ENCODE results near the gene OPCML. TPM values are rescaled to one million over a fixed set of nuclear protein-coding genes. Genes with fewer than 3 reads are reported as not detected.

OPCML gene
- total and polyA plus RNA-seq, 4 donors, result under 0.01 to 0.01 TPM; not detected in 2

DNA sequence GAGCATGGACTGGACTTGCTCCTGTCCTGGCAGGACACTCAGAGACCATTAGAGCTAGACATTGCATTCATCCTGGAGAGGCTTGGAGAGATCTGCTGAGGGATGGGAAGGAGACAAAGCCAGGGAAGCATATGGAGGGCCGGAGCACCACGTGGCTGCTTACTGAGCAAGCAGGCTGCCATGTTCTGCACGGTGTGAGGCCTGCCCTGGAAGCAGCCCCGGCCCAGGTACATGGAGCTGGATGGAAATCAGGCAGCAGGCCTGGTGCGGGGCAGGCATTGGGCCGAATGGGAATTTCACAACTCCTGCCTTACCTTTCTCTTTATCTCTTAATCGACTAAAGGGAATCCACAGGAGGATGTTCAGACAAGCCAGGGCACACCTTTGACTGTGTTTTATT, 371.5 kb downstream of the OPCML start (continued):
- TF ChIP-seq EGR1 (IDR thresholded peaks at IDR 0.05; ENCODE audit: low read depth in 2 of 2) (no peak), NR2F2 (IDR thresholded peaks at IDR 0.05) (no peak)
- TF ChIP-seq, protein P1, sequence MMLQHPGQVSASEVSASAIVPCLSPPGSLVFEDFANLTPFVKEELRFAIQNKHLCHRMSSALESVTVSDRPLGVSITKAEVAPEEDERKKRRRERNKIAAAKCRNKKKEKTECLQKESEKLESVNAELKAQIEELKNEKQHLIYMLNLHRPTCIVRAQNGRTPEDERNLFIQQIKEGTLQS (IDR thresholded peaks at IDR 0.05), result no peak

DNA sequence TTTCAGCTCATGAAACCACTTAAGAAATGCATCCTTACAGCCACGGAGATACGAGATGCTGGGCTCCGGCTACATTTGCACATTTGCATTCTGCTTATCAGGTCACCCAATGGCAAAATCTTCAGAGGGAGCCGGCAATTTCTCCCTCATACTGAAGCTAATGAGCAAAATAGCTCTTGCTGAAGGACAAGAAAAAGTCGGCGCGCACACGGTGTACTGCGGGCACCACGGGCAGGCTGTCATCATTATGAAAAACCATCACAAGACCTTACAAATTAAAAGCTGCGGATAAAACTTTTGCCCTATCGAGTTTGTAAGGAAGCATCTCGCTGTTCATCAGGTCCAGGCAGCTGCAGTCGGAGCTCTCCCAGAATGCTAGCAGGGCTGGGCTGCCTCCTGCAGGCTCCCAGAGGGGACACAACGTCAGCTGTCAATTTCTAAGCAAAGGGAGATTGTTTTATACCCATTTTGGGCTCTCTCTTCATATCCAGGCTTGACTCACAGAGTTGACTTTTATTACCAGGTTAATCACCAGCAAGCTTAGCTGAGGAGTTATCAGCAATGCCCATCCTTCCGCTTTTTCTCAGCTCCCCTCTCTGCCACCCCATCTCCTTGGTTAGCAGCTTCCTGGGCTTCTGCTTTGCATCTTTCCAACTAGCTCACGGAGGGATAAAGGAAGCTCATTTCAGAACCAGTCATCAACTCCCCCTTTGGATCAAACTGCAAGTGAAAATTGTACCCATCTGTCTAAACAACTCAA, 375.1 kb downstream of the OPCML start:
- DNase-seq (ENCODE audit: low spot score), result no peak
- no peaks in the 10 kb centered on the region for H3K9me3 ChIP-seq (ENCODE audit: control insufficient read depth in 4 of 4, low read length in 3 of 4)
- TF ChIP-seq, protein P2, sequence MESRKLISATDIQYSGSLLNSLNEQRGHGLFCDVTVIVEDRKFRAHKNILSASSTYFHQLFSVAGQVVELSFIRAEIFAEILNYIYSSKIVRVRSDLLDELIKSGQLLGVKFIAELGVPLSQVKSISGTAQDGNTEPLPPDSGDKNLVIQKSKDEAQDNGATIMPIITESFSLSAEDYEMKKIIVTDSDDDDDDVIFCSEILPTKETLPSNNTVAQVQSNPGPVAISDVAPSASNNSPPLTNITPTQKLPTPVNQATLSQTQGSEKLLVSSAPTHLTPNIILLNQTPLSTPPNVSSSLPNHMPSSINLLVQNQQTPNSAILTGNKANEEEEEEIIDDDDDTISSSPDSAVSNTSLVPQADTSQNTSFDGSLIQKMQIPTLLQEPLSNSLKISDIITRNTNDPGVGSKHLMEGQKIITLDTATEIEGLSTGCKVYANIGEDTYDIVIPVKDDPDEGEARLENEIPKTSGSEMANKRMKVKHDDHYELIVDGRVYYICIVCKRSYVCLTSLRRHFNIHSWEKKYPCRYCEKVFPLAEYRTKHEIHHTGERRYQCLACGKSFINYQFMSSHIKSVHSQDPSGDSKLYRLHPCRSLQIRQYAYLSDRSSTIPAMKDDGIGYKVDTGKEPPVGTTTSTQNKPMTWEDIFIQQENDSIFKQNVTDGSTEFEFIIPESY (IDR thresholded peaks at IDR 0.05), result no peak
- TF ChIP-seq NR2F2 (IDR thresholded peaks at IDR 0.05), result no peak
- no peak for TF ChIP-seq YY1 (IDR thresholded peaks at IDR 0.05)
- no peak for TF ChIP-seq JUND (IDR thresholded peaks at IDR 0.05)
- TF ChIP-seq, protein P3, sequence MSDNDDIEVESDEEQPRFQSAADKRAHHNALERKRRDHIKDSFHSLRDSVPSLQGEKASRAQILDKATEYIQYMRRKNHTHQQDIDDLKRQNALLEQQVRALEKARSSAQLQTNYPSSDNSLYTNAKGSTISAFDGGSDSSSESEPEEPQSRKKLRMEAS (IDR thresholded peaks at IDR 0.05), result no peak
- TF ChIP-seq, protein P4, sequence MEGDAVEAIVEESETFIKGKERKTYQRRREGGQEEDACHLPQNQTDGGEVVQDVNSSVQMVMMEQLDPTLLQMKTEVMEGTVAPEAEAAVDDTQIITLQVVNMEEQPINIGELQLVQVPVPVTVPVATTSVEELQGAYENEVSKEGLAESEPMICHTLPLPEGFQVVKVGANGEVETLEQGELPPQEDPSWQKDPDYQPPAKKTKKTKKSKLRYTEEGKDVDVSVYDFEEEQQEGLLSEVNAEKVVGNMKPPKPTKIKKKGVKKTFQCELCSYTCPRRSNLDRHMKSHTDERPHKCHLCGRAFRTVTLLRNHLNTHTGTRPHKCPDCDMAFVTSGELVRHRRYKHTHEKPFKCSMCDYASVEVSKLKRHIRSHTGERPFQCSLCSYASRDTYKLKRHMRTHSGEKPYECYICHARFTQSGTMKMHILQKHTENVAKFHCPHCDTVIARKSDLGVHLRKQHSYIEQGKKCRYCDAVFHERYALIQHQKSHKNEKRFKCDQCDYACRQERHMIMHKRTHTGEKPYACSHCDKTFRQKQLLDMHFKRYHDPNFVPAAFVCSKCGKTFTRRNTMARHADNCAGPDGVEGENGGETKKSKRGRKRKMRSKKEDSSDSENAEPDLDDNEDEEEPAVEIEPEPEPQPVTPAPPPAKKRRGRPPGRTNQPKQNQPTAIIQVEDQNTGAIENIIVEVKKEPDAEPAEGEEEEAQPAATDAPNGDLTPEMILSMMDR (IDR thresholded peaks at IDR 0.05; ENCODE audit: low read depth, low read length, missing input control), result no peak
- TF ChIP-seq FOXA1 (IDR thresholded peaks at IDR 0.05), result no peak
- no peak for TF ChIP-seq TAF1 (conservative IDR thresholded peaks at IDR 0.05)
- 49% methylated on average over 17 of the region's 17 CpGs for WGBS
- H3K4me3 ChIP-seq (ENCODE audit: low read depth in 1 of 3, low read length in 3 of 3), result no peak overlapping the region
- no peak overlapping the region for H3K9ac ChIP-seq (ENCODE audit: low read depth in 1 of 2, low read length in 2 of 2)
- H3K36me3 ChIP-seq (ENCODE audit: control insufficient read depth in 4 of 4, insufficient read depth in 3 of 4, low read depth in 1 of 4, low read length in 3 of 4), result no peaks in the 10 kb centered on the region
- H3K4me1 ChIP-seq (ENCODE audit: control insufficient read depth in 4 of 4, insufficient read depth in 4 of 4, low read length in 3 of 4), result peaks cover 0 to 2% (median 1%) of the 10 kb centered on the region in 4 donors
- peaks cover 0 to 12% (median 3%) of the 10 kb centered on the region in 4 donors for H3K27me3 ChIP-seq (ENCODE audit: control insufficient read depth in 4 of 4, insufficient read depth in 4 of 4, low read length in 3 of 4)
- no peak overlapping the region for H3K27ac ChIP-seq (ENCODE audit: low read depth in 1 of 2, low read length in 2 of 2)

DNA sequence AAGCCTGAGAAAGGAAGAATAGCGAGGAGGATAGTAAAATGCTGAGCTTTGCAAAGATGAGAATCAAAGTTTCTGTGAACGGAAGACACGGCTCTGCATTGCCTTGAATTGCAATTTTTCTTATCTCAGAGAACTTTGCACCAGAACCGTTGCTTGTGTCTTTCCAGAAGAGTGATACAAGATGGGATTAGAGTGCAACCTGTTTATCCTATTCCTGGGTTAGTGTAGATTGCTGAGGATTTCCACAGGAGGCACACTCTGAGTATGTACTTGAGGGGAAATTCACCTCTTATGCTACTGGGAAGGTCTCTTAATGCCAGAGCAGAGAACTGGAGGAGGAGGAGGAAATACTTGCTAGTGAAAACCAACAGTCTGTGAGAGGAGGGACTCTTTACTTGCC, 377.5 kb downstream of the OPCML start:
- 43% methylated on average over 4 of the region's 4 CpGs for WGBS
- DNase-seq (ENCODE audit: low spot score), result no peak
- no peak overlapping the region for H3K4me3 ChIP-seq (ENCODE audit: low read depth in 1 of 3, low read length in 3 of 3)
- no peaks in the 10 kb centered on the region for H3K36me3 ChIP-seq (ENCODE audit: control insufficient read depth in 4 of 4, insufficient read depth in 3 of 4, low read depth in 1 of 4, low read length in 3 of 4)
- H3K9me3 ChIP-seq (ENCODE audit: control insufficient read depth in 4 of 4, low read length in 3 of 4), result no peaks in the 10 kb centered on the region
- no peaks in the 10 kb centered on the region for H3K4me1 ChIP-seq (ENCODE audit: control insufficient read depth in 4 of 4, insufficient read depth in 4 of 4, low read length in 3 of 4)
- no peak overlapping the region for H3K9ac ChIP-seq (ENCODE audit: low read depth in 1 of 2, low read length in 2 of 2)
- TF ChIP-seq, protein P1 (IDR thresholded peaks at IDR 0.05), result no peak
- TF ChIP-seq JUND (IDR thresholded peaks at IDR 0.05) (no peak), FOXA1 (IDR thresholded peaks at IDR 0.05) (no peak), SP1 (IDR thresholded peaks at IDR 0.05) (no peak), HNF4A (conservative IDR thresholded peaks at IDR 0.05) (no peak)
- TF ChIP-seq, protein P5, sequence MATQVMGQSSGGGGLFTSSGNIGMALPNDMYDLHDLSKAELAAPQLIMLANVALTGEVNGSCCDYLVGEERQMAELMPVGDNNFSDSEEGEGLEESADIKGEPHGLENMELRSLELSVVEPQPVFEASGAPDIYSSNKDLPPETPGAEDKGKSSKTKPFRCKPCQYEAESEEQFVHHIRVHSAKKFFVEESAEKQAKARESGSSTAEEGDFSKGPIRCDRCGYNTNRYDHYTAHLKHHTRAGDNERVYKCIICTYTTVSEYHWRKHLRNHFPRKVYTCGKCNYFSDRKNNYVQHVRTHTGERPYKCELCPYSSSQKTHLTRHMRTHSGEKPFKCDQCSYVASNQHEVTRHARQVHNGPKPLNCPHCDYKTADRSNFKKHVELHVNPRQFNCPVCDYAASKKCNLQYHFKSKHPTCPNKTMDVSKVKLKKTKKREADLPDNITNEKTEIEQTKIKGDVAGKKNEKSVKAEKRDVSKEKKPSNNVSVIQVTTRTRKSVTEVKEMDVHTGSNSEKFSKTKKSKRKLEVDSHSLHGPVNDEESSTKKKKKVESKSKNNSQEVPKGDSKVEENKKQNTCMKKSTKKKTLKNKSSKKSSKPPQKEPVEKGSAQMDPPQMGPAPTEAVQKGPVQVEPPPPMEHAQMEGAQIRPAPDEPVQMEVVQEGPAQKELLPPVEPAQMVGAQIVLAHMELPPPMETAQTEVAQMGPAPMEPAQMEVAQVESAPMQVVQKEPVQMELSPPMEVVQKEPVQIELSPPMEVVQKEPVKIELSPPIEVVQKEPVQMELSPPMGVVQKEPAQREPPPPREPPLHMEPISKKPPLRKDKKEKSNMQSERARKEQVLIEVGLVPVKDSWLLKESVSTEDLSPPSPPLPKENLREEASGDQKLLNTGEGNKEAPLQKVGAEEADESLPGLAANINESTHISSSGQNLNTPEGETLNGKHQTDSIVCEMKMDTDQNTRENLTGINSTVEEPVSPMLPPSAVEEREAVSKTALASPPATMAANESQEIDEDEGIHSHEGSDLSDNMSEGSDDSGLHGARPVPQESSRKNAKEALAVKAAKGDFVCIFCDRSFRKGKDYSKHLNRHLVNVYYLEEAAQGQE (IDR thresholded peaks at IDR 0.05), result no peak
- H3K27me3 ChIP-seq (ENCODE audit: control insufficient read depth in 4 of 4, insufficient read depth in 4 of 4, low read length in 3 of 4), result peaks cover 0 to 12% (median 3%) of the 10 kb centered on the region in 4 donors
- no peak overlapping the region for H3K27ac ChIP-seq (ENCODE audit: low read depth in 1 of 2, low read length in 2 of 2)
